ENCODE data around the gene MAGEB2.
A peak's percentile ranks its signal among the peaks of the same experiment; 100 is the strongest.
"Not testable (repeated sequence)": the region's sequence is repeated elsewhere in the genome, so short reads cannot be mapped to it uniquely, and the experiment has no call there.

MAGEB2 gene

GRCh38 chrX:30215357-30215843, at the start of gene MAGEB2:
MAGEB2 (plus strand) TSS chrX:30215563; CDS start chrX:30218581, 3,018 bp downstream.
- DNase-seq, result no peak

GRCh38 chrX:30170900-30171299, 44.5 kb upstream of the MAGEB2 start:
- DNase-seq, result no peak

GRCh38 chrX:30181353-30181752, 34.0 kb upstream of the MAGEB2 start:
- DNase-seq, result no peak

- no peak for DNase-seq
Measured at GRCh38 chrX:30183554-30183953, 31.8 kb upstream of the MAGEB2 start.

- no peak for DNase-seq
Measured at GRCh38 chrX:30190426-30190825, 24.9 kb upstream of the MAGEB2 start.

- not testable (repeated sequence) for DNase-seq
Measured at GRCh38 chrX:30193910-30194309, 21.5 kb upstream of the MAGEB2 start.

- peak; percentile 1 for DNase-seq
Measured at GRCh38 chrX:30196322-30196721, 19.0 kb upstream of the MAGEB2 start.

- DNase-seq, result no peak
Measured at GRCh38 chrX:30212172-30212571, 3.2 kb upstream of the MAGEB2 start.

GRCh38 chrX:30217465-30217864, 2.1 kb downstream of the MAGEB2 start:
- no peak for DNase-seq

GRCh38 chrX:30219372-30219771, 4.0 kb downstream of the MAGEB2 start:
- no peak for DNase-seq

GRCh38 chrX:30220661-30221060, 5.3 kb downstream of the MAGEB2 start:
- no peak for DNase-seq

GRCh38 chrX:30224536-30224935, 9.2 kb downstream of the MAGEB2 start:
- no peak for DNase-seq

- DNase-seq, result no peak
Measured at GRCh38 chrX:30228526-30228925, 13.2 kb downstream of the MAGEB2 start.

- DNase-seq, result no peak
Measured at GRCh38 chrX:30230395-30230794, 15.0 kb downstream of the MAGEB2 start, which contains the start of gene MAGEB3. MAGEB3 (plus strand) TSS chrX:30230657; CDS start chrX:30235925, 5,268 bp downstream.

- no peak for DNase-seq
Measured at GRCh38 chrX:30241724-30242415, 26.5 kb downstream of the MAGEB2 start, which contains the start of gene MAGEB4. MAGEB4 (plus strand) TSS chrX:30242000; CDS start chrX:30242136, 136 bp downstream.

- DNase-seq, result no peak
Measured at GRCh38 chrX:30246769-30247489, 31.6 kb downstream of the MAGEB2 start, which contains the start of gene MAGEB1. MAGEB1 (plus strand) TSS chrX:30247146; CDS start chrX:30250494, 3,348 bp downstream.

GRCh38 chrX:30248854-30249253, 33.5 kb downstream of the MAGEB2 start:
- DNase-seq, result no peak

- DNase-seq, result no peak
Measured at GRCh38 chrX:30253257-30253656, 37.9 kb downstream of the MAGEB2 start.

- DNase-seq, result no peak
Measured at GRCh38 chrX:30259927-30260326, 44.6 kb downstream of the MAGEB2 start.

GRCh38 chrX:30261012-30261411, 45.6 kb downstream of the MAGEB2 start:
- DNase-seq, result no peak

- no peak for DNase-seq
Measured at GRCh38 chrX:30262763-30263162, 47.4 kb downstream of the MAGEB2 start.

All from NCI-H226 (cell line).